ENCODE data around the gene VPS37B.
A peak's percentile ranks its signal among the peaks of the same experiment; 100 is the strongest.
"Not testable (repeated sequence)": the region's sequence is repeated elsewhere in the genome, so short reads cannot be mapped to it uniquely, and the experiment has no call there.

VPS37B gene

DNA sequence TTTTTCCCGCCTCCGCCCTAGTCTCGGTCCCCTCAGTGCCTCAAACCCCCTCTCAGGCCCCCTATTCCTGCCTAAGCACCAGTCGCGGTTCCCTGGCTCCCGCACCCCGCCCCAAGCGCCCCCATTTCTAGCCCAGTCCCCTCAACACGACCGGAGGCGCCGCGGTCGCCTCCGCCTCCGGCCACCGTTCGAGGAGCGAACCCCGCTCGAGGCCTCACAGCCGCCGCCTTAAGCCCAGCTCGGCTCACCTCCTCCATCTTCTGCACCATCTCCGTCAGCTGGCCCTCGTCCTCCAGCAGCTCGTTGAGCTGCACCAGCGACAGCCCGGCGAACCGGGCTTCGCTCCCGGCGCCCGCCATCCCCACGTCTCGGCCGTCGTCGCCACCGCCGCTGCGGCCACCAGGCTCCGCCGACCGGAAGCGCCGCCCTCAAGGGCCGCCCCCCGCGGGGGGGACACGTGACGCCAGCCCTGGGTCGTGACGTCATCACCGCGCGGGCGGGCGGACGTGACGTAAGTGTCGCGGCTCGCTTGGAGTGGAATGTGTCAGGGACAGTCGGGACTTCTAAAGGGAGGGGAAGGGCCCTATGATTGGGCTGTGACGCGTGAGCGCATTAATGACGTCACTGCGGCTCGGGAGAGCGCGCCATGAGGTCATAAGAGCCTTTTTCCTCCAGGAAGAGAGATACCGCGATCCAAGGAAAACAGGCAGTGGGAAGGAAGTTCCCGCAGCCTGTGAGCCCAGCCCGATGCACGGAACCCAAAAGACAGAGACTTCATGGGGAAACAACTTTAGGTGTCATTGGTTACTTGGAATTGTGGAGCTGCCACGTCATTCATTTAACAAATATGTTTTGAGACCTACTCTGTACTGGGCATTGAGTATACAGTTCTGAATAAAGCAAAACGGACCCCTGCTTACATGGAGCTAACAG, at the start of gene VPS37B:
TSS of gene VPS37B (minus strand) at position 421 of the 933 bp plus-strand sequence. CDS start at position 359, 62 bp downstream.
- no peak for TF ChIP-seq CTCF (IDR thresholded peaks at IDR 0.05; ENCODE audit: insufficient read depth, low read depth, low read length, missing control alignments)
- peak within 1 kb of the TSS; percentile 71 for H3K4me3 ChIP-seq (ENCODE audit: low read depth, low read length)
- DNase-seq (ENCODE audit: low read depth) = peak; percentile 88

GRCh38 chr12:122944605-122945592, 49.0 kb upstream of the VPS37B start:
- no peak for DNase-seq (ENCODE audit: low read depth)
- TF ChIP-seq CTCF (IDR thresholded peaks at IDR 0.05; ENCODE audit: insufficient read depth, low read depth, low read length, missing control alignments) = no peak
- no peak overlapping the region for H3K4me3 ChIP-seq (ENCODE audit: low read depth, low read length)

GRCh38 chr12:122943196-122943595, 47.3 kb upstream of the VPS37B start:
- TF ChIP-seq CTCF (IDR thresholded peaks at IDR 0.05; ENCODE audit: insufficient read depth, low read depth, low read length, missing control alignments) = no peak
- DNase-seq (ENCODE audit: low read depth) = no peak
- H3K4me3 ChIP-seq (ENCODE audit: low read depth, low read length) = no peak overlapping the region

DNA sequence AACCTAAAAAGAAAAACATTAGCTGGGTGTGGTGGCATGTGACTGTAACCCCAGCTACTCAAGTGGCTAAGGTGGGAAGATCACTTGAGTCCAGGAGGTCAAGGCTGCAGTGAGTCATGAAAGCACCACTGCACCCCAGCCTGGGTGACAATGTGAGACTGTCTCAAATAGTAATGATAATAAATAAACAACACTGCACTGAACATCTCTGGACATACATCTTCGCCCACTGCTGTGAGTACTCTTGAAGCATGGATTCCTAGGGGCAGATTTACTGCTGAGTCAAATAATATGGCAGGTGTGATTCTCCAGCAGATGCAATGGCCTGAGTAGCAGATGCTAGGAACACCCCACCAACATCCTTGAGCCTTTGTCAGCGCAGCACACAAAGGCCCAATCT, 46.7 kb upstream of the VPS37B start:
- H3K4me3 ChIP-seq (ENCODE audit: low read depth, low read length) = no peak overlapping the region
- DNase-seq (ENCODE audit: low read depth) = no peak
- TF ChIP-seq CTCF (IDR thresholded peaks at IDR 0.05; ENCODE audit: insufficient read depth, low read depth, low read length, missing control alignments) = no peak

GRCh38 chr12:122941351-122941750, 45.4 kb upstream of the VPS37B start:
- not testable (repeated sequence) for H3K4me3 ChIP-seq (ENCODE audit: low read depth, low read length); DNase-seq (ENCODE audit: low read depth)

DNA sequence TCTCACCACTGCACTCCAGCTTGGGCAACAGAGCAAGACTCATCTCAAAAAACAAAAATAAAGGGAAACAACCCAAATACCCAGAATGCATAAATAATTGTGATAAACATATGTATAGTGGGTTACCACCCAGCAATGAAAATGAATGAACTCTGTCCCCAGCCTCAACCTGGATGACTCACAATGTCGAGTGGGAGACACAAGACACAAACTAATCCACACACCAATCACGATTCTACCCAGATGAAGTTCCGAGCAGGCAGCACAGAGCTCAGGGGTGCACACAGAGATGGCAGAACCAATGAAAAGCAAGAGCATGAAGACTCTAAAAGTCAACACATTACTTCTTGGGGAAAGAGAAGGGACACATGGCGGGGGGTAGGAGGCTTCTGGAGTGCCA, 43.2 kb upstream of the VPS37B start:
- no peak overlapping the region for H3K4me3 ChIP-seq (ENCODE audit: low read depth, low read length)
- DNase-seq (ENCODE audit: low read depth) = no peak

More for the DNA sequence above, 43.2 kb upstream of the VPS37B start:
- no peak for TF ChIP-seq CTCF (IDR thresholded peaks at IDR 0.05; ENCODE audit: insufficient read depth, low read depth, low read length, missing control alignments)

Data from GM12865 (cell line).